Activated T-helper 1 cell treated with Interleukin-2 at 50 U/mL for 16 hours (primary cell): ENCODE measurements around the gene DOCK1.

Experiments used
- DNase-seq: peaks from one replicate; pipeline ENCODE4 v3.0.0-alpha.2; 2020; ENCODE audit warnings: low read depth

The DOCK1 gene

DNA sequence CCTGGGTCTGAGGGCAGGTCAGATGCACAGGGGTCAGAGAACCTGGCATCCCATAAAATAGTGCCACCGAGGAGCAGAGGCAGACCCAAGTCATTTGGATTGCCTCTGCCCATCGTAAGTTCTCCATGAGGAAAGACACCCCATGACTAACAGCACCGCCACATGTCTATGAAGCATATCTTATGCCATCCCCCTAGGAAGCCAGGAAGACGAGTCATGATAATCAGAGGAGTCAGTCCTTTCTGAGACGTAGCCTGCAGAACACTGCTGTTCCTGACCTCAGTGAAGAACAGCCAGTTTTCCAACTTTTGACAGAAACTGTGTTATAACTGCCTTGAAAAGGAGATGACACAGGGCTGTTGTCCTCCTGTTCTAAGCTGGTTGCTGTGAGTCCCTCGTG is 239.9 kb downstream of the DOCK1 start:
- DNase-seq: no peak

- no peak for DNase-seq
Observed at GRCh38 chr10:127146661-127147060, 241.4 kb downstream of the DOCK1 start.

GRCh38 chr10:127148066-127148932 is 243.1 kb downstream of the DOCK1 start:
- no peak for DNase-seq

- DNase-seq: no peak
Observed at GRCh38 chr10:127148933-127149220, 243.6 kb downstream of the DOCK1 start.

GRCh38 chr10:127149501-127150081 is 244.4 kb downstream of the DOCK1 start:
- no peak for DNase-seq

GRCh38 chr10:127150136-127150535 is 244.9 kb downstream of the DOCK1 start:
- DNase-seq: no peak

- DNase-seq: no peak
Observed at GRCh38 chr10:127151541-127151940, 246.3 kb downstream of the DOCK1 start.

GRCh38 chr10:127151981-127152699 is 246.9 kb downstream of the DOCK1 start:
- DNase-seq: no peak

DNA sequence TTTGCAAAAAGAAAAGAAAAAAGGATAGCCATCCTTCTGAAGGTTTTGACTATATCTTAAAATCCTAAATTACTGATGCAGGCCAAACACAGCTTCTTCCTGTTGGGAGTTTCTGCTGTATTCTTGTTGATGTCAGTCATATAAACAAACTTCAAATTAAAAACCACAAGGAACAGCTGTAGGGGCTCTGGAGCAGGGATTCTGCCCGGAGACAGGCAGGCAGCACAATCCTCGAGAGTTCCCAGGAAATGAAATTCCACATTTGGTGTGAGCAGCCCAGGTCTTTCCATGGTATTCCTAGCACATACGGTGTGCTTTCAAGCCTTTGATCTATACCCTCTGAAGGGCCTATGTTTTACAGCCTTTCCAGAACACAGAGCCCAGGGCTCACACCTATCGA is 248.0 kb downstream of the DOCK1 start:
- no peak for DNase-seq

DNA sequence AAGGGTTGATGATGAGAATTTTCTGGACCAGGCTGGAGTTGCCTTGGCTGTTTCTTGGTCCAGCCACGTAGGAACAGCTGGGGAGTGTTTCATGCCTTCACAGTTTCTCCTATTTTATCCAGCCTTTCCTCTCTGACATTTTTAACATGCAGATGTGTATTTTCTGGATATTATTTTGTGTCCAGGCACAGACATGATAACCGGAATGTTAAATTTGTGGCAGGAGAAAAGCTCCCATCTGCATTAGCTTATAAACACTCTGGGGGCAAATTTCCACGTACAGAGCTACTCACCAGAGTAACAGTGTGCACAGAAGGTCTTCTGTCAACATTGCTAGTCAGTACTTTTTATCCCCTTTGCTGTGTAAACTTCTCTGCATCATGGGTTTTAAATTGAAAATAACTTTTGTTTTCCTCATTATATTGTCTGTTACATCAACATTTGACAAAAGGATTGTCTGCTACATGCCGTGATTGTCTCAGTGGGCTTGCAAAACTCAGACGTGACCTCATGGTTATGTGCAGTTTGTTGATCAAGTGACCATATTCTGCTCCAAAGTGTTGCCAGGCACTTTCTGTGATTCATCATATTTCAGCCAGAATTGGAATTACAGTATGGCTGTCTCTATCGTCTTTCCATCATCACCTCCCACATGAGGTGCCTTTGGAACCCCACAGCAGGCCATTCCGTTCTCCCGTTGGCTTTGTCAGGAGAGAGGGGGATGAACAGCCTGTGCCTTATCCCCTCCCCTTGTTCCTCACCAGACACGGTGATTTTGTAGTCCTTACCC is 249.8 kb downstream of the DOCK1 start:
- DNase-seq: no peak

- DNase-seq: no peak
Observed at GRCh38 chr10:127157089-127157488, 251.9 kb downstream of the DOCK1 start.

DNA sequence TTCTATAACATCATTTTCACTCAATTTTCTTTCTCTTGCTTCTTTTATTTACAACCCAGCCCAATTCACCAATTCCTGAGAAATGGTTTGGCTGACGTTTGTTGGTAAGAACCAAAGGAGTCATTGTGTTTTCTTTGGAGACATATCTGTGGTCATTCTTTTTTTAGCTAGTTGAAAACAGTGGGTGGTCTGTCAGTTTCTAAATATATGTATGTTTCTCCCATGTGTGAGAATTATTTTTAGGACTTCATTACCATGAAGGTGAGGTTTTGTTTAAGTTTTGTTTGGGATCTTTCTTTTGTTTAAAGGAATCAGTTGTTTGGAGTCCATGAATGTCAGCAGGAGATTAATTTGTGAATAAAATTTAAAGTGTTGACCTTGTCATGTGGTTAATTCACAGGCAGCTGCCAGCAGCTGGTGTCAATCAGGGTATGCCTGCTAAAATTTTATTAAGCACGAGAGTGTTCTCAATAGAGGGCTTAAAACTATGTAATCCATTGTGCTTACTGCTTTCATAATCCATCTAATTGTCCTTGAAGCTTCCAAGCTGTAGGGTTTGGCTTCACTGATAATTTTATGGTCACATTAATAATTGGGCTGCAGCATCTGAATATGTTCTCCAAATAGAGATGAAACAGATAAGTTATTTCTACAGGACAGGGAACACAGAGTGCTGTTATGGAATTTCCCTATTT is 252.4 kb downstream of the DOCK1 start:
- DNase-seq: no peak

DNA sequence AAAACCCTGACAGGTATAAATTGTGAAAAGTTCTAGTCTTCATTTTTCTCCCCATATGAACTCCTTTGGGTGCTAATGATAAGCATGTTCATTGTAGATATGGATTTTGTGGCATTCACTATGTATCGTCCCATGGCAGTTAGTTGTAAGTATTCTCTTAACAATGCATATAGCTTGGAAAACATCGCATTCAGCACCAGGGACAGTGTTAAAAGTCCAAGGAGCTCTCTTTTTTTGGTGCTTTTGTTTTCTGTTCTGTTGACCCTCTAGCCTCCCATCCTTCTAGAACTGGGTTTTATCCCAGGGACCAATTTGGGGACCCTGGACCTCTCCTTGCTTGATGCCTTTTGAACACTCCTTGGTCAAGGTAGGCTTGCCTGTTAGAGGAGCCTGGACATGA is 253.4 kb downstream of the DOCK1 start:
- DNase-seq: no peak

DNA sequence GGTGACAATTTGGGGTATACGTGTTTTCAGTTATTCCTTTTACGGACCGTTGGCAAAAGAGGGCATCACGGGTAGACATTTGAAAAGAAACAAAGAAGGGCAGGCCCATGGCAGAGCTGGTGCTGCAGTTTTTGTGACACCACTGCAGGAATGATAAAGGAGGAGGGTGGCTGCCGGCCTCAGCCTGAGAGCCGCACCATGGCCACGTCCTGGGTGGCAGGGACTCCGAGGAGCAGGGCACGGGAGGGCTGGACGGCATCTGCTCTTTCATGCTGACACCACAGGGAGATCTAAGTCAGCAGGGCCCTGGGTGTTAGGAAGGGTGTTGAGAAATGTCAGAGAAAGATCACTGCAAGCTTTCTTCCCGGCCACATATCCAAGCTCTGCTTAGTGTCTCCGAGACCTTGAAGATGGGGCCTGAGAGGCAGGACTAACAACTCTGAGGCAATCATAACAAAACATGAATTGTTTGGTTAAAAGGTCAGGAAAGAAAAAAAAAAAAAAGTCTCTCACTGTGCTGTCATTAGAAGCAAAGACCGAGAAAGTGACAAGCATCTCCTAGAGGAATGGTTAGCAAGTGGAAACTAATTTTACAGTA is 254.5 kb downstream of the DOCK1 start:
- DNase-seq: no peak

- no peak for DNase-seq
Observed at GRCh38 chr10:127161482-127161881, 256.3 kb downstream of the DOCK1 start.

- DNase-seq: no peak
Observed at GRCh38 chr10:127162841-127163240, 257.6 kb downstream of the DOCK1 start.

GRCh38 chr10:127168261-127168660 is 263.0 kb downstream of the DOCK1 start:
- no peak for DNase-seq

DNA sequence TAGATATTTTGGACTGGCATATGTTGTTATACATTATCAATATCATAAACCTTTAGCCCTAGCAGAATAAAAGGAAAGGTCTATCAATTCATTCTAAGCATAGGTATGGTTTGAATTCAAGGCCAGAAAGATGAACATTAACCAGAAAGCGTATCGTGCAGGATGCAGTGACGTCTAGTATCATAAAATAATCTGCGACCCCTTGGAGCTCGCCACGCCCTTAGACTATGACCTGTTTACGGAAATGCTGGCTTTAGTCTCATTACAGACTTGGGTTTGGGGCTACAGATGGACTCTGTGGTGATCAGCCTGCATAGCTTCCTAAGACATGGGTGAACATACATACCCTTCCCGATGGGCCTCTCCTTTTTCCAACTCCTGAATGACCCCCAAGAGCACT is 269.6 kb downstream of the DOCK1 start:
- no peak for DNase-seq

DNA sequence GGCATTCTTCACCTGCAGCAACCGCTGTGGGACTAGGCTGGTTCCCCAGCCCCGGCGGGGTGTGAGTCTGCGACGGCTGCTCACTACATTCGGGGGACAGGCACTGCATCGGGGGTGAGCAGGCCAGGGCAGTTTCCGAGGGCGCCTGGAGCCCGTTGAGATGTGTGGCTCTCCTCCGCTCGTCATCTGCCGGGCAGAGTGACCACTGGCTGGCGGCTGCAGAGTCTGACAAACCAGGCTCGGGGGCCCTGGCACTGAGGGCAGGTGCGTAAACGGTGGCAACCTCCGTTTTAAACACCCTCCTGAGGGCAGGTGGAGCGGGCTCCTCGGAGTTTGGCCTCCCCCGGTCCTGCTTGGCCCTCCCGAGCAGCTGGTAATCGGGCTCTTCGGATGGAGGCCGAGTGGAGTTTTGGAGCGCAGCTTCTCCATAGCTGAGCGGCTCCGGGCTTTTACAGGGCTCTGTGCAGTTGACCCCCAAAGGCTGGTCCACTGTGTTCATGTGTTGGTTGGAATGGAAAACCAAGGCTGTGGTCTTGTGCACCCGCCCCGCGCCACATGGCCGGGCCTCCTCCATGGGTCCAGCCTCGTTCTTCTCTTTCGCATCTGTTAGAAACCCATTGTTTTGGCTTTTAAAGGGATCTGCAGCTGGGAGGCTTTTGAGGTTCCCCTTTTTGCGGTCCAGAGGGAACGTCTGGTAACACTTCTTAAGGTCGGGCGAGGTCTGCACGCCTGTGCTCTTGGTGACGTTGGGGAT is 270.3 kb downstream of the DOCK1 start:
- DNase-seq: no peak

DNA sequence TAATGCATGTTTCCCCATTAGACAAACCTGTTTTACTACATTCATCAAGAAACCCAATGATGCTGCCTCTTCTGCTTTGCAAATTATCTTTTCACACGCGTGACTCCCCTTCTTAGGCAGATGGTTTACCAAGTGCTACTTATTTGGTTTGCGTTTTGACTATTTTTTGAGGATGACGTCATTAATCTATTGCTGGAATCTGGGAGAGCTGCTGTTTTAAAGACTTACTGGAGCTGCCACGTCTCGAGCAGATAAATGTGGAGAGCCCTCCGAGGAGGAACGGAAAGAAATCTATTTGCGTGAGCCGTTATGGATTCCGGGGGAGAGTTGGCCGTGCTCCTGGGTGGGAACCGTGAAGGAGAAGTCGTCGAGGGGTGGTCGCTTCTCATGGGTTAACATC is 271.4 kb downstream of the DOCK1 start:
- no peak for DNase-seq
